Measurements from ENCODE around the gene CDC73. TPM values are rescaled to one million over a fixed set of nuclear protein-coding genes. Genes with fewer than 3 reads are reported as not detected.

The CDC73 gene
- total and polyA plus RNA-seq, 9 donors = 11.9 to 59.2 (median 52.0) TPM

DNA sequence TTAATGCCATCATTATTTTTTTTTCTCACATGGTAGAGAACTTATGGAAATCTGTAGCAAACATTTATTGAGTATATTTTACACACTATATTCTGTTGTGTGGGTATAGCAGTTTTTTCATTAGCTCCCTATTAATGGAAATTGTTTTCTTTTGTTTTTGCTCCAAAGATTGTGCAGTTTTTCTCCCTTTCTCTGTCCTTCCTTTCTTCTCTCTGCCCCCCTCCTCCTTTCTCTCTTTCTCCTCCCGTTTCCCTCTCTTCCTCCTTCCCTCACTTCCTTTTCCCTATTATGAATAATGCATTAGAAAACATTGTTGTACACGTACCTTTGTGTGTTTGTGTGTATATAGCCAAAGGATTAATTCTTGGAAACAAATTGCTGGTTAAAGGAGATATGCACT, 20.6 kb downstream of the CDC73 start:
- H3K27me3 ChIP-seq = no peaks in the 10 kb centered on the region
- no peaks in the 10 kb centered on the region for H3K9me3 ChIP-seq
- no peak overlapping the region for H3K4me3 ChIP-seq
- no peak for DNase-seq
- 58 to 75% (median 64%) methylated on average over 2 of the region's 2 CpGs for WGBS, 3 donors
- no peaks in the 10 kb centered on the region for H3K36me3 ChIP-seq
- H3K4me1 ChIP-seq (ENCODE audit: insufficient read depth) = no peaks in the 10 kb centered on the region
- intact Hi-C loops (cut with DNase I) = no loop called here
- H3K27ac ChIP-seq = no peak overlapping the region
- no peak for TF ChIP-seq CTCF (IDR thresholded peaks at IDR 0.05)
- no peak for TF ChIP-seq EP300 (IDR thresholded peaks at IDR 0.05)
- TF ChIP-seq POLR2A (IDR thresholded peaks at IDR 0.05) = no peak

DNA sequence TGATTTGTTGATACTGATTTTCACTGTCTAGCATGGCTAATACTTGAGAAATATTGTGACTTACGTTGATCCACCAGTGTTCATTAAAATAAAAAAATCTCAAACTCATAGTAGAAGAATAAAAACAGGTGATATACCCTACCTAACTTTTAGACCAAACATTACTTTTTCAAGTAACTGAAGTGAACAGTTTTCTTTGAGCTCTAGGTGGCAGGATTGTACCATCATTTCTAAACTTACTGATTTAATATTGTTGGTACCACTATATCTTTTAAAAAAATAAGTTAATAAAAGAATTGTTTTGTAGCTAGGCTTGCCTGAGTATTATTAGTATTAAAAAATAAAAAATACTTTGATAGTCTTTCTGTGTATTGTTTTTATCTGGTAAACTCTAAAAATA, 21.5 kb downstream of the CDC73 start:
- intact Hi-C loops (cut with DNase I) = no loop called here
- no peaks in the 10 kb centered on the region for H3K4me1 ChIP-seq (ENCODE audit: insufficient read depth)
- no peak for TF ChIP-seq CTCF (IDR thresholded peaks at IDR 0.05)
- TF ChIP-seq EP300 (IDR thresholded peaks at IDR 0.05) = no peak
- no peak for TF ChIP-seq POLR2A (IDR thresholded peaks at IDR 0.05)
- WGBS, 3 donors = 53 to 64% (median 58%) methylated on average over 1 of the region's 1 CpG
- no peaks in the 10 kb centered on the region for H3K27me3 ChIP-seq
- H3K36me3 ChIP-seq = no peaks in the 10 kb centered on the region
- DNase-seq = no peak
- H3K27ac ChIP-seq = no peak overlapping the region
- no peaks in the 10 kb centered on the region for H3K9me3 ChIP-seq
- no peak overlapping the region for H3K4me3 ChIP-seq

GRCh38 chr1:193144361-193144938, 22.6 kb downstream of the CDC73 start:
- H3K9me3 ChIP-seq = no peaks in the 10 kb centered on the region
- no peak for DNase-seq
- no peaks in the 10 kb centered on the region for H3K36me3 ChIP-seq
- WGBS, 3 donors = 73 to 74% (median 74%) methylated on average over 5 of the region's 5 CpGs
- no peak overlapping the region for H3K27ac ChIP-seq
- no peak overlapping the region for H3K4me3 ChIP-seq
- TF ChIP-seq EP300 (IDR thresholded peaks at IDR 0.05) (no peak), POLR2A (IDR thresholded peaks at IDR 0.05) (no peak), CTCF (IDR thresholded peaks at IDR 0.05) (no peak)
- no peaks in the 10 kb centered on the region for H3K27me3 ChIP-seq
- H3K4me1 ChIP-seq (ENCODE audit: insufficient read depth) = no peaks in the 10 kb centered on the region
- intact Hi-C loops (cut with DNase I) = no loop called here

GRCh38 chr1:193144999-193145398, 23.2 kb downstream of the CDC73 start:
- Histone ChIP-seq H3K9me3 (no peaks in the 10 kb centered on the region), H3K4me1 (ENCODE audit: insufficient read depth) (no peaks in the 10 kb centered on the region), H3K36me3 (no peaks in the 10 kb centered on the region), H3K4me3 (no peak overlapping the region), H3K27ac (no peak overlapping the region), H3K27me3 (no peaks in the 10 kb centered on the region)
- TF ChIP-seq EP300 (IDR thresholded peaks at IDR 0.05) = no peak
- TF ChIP-seq CTCF (IDR thresholded peaks at IDR 0.05) = no peak
- no peak for TF ChIP-seq POLR2A (IDR thresholded peaks at IDR 0.05)
- 73 to 82% (median 79%) methylated on average over 1 of the region's 1 CpG for WGBS, 3 donors
- no peak for DNase-seq
- intact Hi-C loops (cut with DNase I) = no loop called here

Measured in ovary (tissue), 9 donors.